H9 (cell line): ENCODE data around the gene EPAS1. TPM values are rescaled to one million over a fixed set of nuclear protein-coding genes. Genes with fewer than 3 reads are reported as not detected.

Experiments
- DNase-seq: peaks from one replicate; pipeline ENCODE4 v3.0.0-alpha.2; 2017
- H2AFZ ChIP-seq: one replicate; pipeline ENCODE4 v1.6.1; 2013; ENCODE audit warnings: mild to moderate bottlenecking, low read length, control low read depth, moderate library complexity
- H2AK5ac ChIP-seq: 2 replicates; pipeline ENCODE4 v1.6.1; 2013; ENCODE audit warnings: low read length, control low read depth, mixed read lengths; ENCODE audit not compliant: insufficient read length
- H2BK120ac ChIP-seq: one replicate; pipeline ENCODE4 v1.6.1; 2013; ENCODE audit warnings: low read depth, mild to moderate bottlenecking, low read length, control low read depth, inconsistent platforms; ENCODE audit not compliant: poor library complexity, severe bottlenecking
- H2BK12ac ChIP-seq: 2 replicates; pipeline ENCODE4 v1.6.1; 2013; ENCODE audit warnings: low read length, control low read depth, mixed read lengths, low read depth; ENCODE audit not compliant: insufficient read length
- H2BK15ac ChIP-seq: 2 replicates; pipeline ENCODE4 v1.6.1; 2013; ENCODE audit warnings: low read depth, low read length, control low read depth
- H2BK20ac ChIP-seq: one replicate; pipeline ENCODE4 v1.6.1; 2013; ENCODE audit warnings: low read depth, mild to moderate bottlenecking, low read length, control low read depth, inconsistent platforms; ENCODE audit not compliant: poor library complexity, severe bottlenecking
- H2BK5ac ChIP-seq: 2 replicates; pipeline ENCODE4 v1.6.1; 2013; ENCODE audit warnings: low read length, control low read depth, mixed read lengths; ENCODE audit not compliant: insufficient read length
- H3K14ac ChIP-seq: 2 replicates; pipeline ENCODE4 v1.6.1; 2013; ENCODE audit warnings: low read length, control low read depth; ENCODE audit not compliant: insufficient read depth
- H3K18ac ChIP-seq: 2 replicates; pipeline ENCODE4 v1.6.1; 2013; ENCODE audit warnings: low read depth, mild to moderate bottlenecking, mixed read lengths, low read length, control low read depth; ENCODE audit not compliant: insufficient read length
- H3K23ac ChIP-seq: 2 replicates; pipeline ENCODE4 v1.6.1; 2013; ENCODE audit warnings: low read length, control low read depth, mixed read lengths, low read depth; ENCODE audit not compliant: insufficient read length
- H3K23me2 ChIP-seq: 2 replicates; pipeline ENCODE4 v1.6.1; 2013; ENCODE audit warnings: low read depth, mild to moderate bottlenecking, mixed read lengths, low read length, control low read depth; ENCODE audit not compliant: insufficient read length, poor library complexity, severe bottlenecking
- H3K27ac ChIP-seq: 2 replicates; pipeline ENCODE4 v1.5.1; 2013; ENCODE audit warnings: low read length, control low read depth, mixed read lengths, low read depth; ENCODE audit not compliant: insufficient read length
- H3K27me3 ChIP-seq: 2 replicates; pipeline ENCODE4 v1.6.1; 2013; ENCODE audit warnings: low read length, control low read depth, inconsistent platforms; ENCODE audit not compliant: insufficient read depth
- H3K4ac ChIP-seq: 2 replicates; pipeline ENCODE4 v1.6.1; 2013; ENCODE audit warnings: low read depth, mild to moderate bottlenecking, control low read depth, inconsistent platforms, low read length, moderate library complexity
- H3K4me1 ChIP-seq: 2 replicates; pipeline ENCODE4 v1.6.1; 2013; ENCODE audit warnings: low read length, control low read depth, inconsistent platforms; ENCODE audit not compliant: insufficient read depth
- H3K4me2 ChIP-seq: 2 replicates; pipeline ENCODE4 v1.6.1; 2013; ENCODE audit warnings: low read length, control low read depth, mixed read lengths; ENCODE audit not compliant: insufficient read length, insufficient read depth
- H3K56ac ChIP-seq: 2 replicates; pipeline ENCODE4 v1.6.1; 2013; ENCODE audit warnings: low read depth, mild to moderate bottlenecking, mixed read lengths, low read length, control low read depth; ENCODE audit not compliant: insufficient read length
- H3K79me1 ChIP-seq: 2 replicates; pipeline ENCODE4 v1.6.1; 2013; ENCODE audit warnings: low read depth, mild to moderate bottlenecking, moderate library complexity, low read length, control low read depth, inconsistent platforms; ENCODE audit not compliant: insufficient read depth, poor library complexity, severe bottlenecking
- H3K79me2 ChIP-seq: 2 replicates; pipeline ENCODE4 v1.6.1; 2013; ENCODE audit warnings: low read length, control low read depth, inconsistent platforms; ENCODE audit not compliant: insufficient read depth
- H3K9ac ChIP-seq: 2 replicates; pipeline ENCODE4 v1.6.1; 2013; ENCODE audit warnings: low read length, control low read depth, mixed read lengths; ENCODE audit not compliant: insufficient read length; ENCODE audit errors: extremely low read depth
- H3K9me3 ChIP-seq: one replicate; pipeline ENCODE4 v1.6.1; 2013; ENCODE audit warnings: low read depth, low read length, inconsistent platforms; ENCODE audit not compliant: control insufficient read depth
- H3T11ph ChIP-seq: one replicate; pipeline ENCODE4 v1.6.1; 2013; ENCODE audit warnings: mild to moderate bottlenecking, low read length, control low read depth, inconsistent platforms
- H4K20me1 ChIP-seq: one replicate; pipeline ENCODE4 v1.6.1; 2013; ENCODE audit not compliant: control insufficient read depth, insufficient read length, insufficient read depth
- H4K5ac ChIP-seq: 2 replicates; pipeline ENCODE4 v1.6.1; 2013; ENCODE audit warnings: low read depth, mild to moderate bottlenecking, mixed read lengths, low read length, control low read depth; ENCODE audit not compliant: insufficient read length
- H4K8ac ChIP-seq: replicated peaks from 2 replicates; pipeline ENCODE4 v1.6.1; 2013; ENCODE audit warnings: low read length, control low read depth, mixed read lengths, low read depth; ENCODE audit not compliant: insufficient read length
- H4K91ac ChIP-seq: 2 replicates; pipeline ENCODE4 v1.6.1; 2013; ENCODE audit warnings: low read depth, mild to moderate bottlenecking, moderate library complexity, mixed read lengths, low read length, control low read depth; ENCODE audit not compliant: insufficient read length
- H3K27ac Mint-ChIP-seq, 3 experiments: 2 replicates in 2 of 3; 3 replicates in 1 of 3; pipeline ENCODE4 v1.8.0; 2020 to 2021; ENCODE audit warnings: mixed read lengths in 3 of 3, mild to moderate bottlenecking in 1 of 3, moderate library complexity in 1 of 3
- H3K27me3 Mint-ChIP-seq: 2 replicates; pipeline ENCODE4 v1.8.0; 2021; ENCODE audit warnings: low read depth, mild to moderate bottlenecking, moderate library complexity, mixed read lengths
- H3K36me3 Mint-ChIP-seq, 3 experiments: 2 replicates in 2 of 3; 3 replicates in 1 of 3; pipeline ENCODE4 v1.8.0; 2020 to 2021; ENCODE audit warnings: low read depth in 3 of 3, mixed read lengths in 3 of 3; ENCODE audit not compliant: insufficient read depth in 1 of 3
- H3K4me1 Mint-ChIP-seq, 2 experiments: 2 replicates each; pipeline ENCODE4 v1.8.0; 2020; ENCODE audit warnings: mixed read lengths in 2 of 2
- H3K4me3 Mint-ChIP-seq, 2 experiments: 2 replicates in 1 of 2; 3 replicates in 1 of 2; pipeline ENCODE4 v1.8.0; 2020 to 2021; ENCODE audit warnings: mild to moderate bottlenecking in 2 of 2, mixed read lengths in 2 of 2, moderate library complexity in 1 of 2
- H3K9me3 Mint-ChIP-seq, 2 experiments: 2 replicates in 1 of 2; 3 replicates in 1 of 2; pipeline ENCODE4 v1.8.0; 2020; ENCODE audit warnings: mild to moderate bottlenecking in 2 of 2, mixed read lengths in 2 of 2, moderate library complexity in 1 of 2
- WGBS: extraction: QIAGEN DNeasy Blood & Tissue Kit; methylation state at CpG from one replicate; pipeline ENCODE4 v1.1.7; 2013; ENCODE audit warnings: missing lambda C conversion rate, low lambda C conversion rate, mixed read lengths; ENCODE audit not compliant: insufficient read length; ENCODE audit errors: extremely low coverage; 5-methylcytosine and 5-hydroxymethylcytosine counted together
- total RNA-seq: library from RNA; stranded (reverse); gene quantifications from 2 replicates; pipeline ENCODE4 v1.2.1, GENCODE V29; 2021
- TF ChIP-seq, protein P1 (sequence below): fragments of 200-600 bp; sonication (generic); conservative IDR thresholded peaks from 3 replicates; pipeline ENCODE4 v1.8.0; 2021; ENCODE audit warnings: antibody characterized with exemption, mild to moderate bottlenecking

EPAS1 gene
- total RNA-seq, 1 experiment from 2014 or later: 1.1 TPM

DNA sequence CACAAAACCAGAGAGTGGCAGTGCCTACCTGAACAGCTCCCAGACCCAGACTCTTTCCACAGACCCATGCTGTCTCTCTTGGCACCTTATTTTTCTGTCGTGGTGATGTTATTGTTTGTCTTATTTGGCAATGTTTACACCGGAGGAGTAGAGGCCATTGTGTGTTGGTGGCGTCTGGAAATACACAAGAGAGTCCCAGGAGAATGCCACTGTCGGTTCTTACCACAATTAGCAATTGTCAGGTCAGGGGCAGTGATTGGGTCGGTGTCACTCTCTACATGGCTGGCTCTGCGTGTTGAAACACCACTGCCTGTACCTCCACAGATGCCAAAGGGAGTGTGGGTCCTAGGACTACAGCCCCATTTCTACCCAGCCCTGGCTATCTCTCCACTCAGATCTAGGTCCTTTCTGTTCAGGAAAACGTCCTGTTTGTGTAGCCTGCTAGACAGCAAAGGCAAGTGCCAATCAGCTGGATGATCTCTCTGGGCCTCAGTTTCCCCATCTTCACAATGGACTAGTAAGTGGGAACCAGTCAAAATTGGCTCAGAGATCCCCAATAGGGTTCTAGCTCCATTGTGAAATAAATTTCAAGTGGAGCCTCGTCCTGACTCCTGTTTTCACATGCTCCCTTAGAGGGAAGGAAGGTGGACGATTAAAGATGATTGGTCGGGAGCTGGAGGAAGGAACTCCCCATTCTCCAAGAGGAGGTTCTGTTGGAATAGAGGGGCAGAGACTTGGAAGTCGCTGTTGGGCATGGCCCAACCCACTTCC is 17.0 kb downstream of the EPAS1 start:
- Mint-ChIP-seq H3K27ac (no peak overlapping the region; a peak in 1 of 7 replicates), H3K27me3 (peaks cover 8% of the 10 kb centered on the region), H3K4me3 (no peak overlapping the region), H3K4me1 (no peaks in the 10 kb centered on the region), H3K9me3 (no peaks in the 10 kb centered on the region), H3K36me3 (no peaks in the 10 kb centered on the region)
- Histone ChIP-seq H3K79me2 (no peaks in the 10 kb centered on the region), H3K14ac (0 out of 2 replicates have a peak overlapping the region, but pooled peaks have one; percentile 9), H2AK5ac (no peak overlapping the region), H3K56ac (no peak overlapping the region), H4K5ac (no peak overlapping the region), H3K79me1 (no peaks in the 10 kb centered on the region), H3K4me2 (no peak overlapping the region), H3K23me2 (no peaks in the 10 kb centered on the region), H4K20me1 (no peaks in the 10 kb centered on the region), H4K91ac (no peak overlapping the region), H3T11ph (no peak overlapping the region), H4K8ac (no peak overlapping the region), H2BK20ac (no peak overlapping the region), H3K23ac (no peak overlapping the region), H2BK12ac (no peak overlapping the region), H3K4ac (no peak overlapping the region), H2AFZ (no peak overlapping the region), H3K27me3 (no peaks in the 10 kb centered on the region), H3K9ac (no peak overlapping the region), H3K4me1 (no peaks in the 10 kb centered on the region), H2BK15ac (no peak overlapping the region), H3K9me3 (no peaks in the 10 kb centered on the region), H3K27ac (no peak overlapping the region), H2BK5ac (no peak overlapping the region), H2BK120ac (no peak overlapping the region), H3K18ac (no peak overlapping the region)
- no peak for DNase-seq
- no CpG with 5 or more reads among the region's 11 CpGs for WGBS
- TF ChIP-seq, protein P1, sequence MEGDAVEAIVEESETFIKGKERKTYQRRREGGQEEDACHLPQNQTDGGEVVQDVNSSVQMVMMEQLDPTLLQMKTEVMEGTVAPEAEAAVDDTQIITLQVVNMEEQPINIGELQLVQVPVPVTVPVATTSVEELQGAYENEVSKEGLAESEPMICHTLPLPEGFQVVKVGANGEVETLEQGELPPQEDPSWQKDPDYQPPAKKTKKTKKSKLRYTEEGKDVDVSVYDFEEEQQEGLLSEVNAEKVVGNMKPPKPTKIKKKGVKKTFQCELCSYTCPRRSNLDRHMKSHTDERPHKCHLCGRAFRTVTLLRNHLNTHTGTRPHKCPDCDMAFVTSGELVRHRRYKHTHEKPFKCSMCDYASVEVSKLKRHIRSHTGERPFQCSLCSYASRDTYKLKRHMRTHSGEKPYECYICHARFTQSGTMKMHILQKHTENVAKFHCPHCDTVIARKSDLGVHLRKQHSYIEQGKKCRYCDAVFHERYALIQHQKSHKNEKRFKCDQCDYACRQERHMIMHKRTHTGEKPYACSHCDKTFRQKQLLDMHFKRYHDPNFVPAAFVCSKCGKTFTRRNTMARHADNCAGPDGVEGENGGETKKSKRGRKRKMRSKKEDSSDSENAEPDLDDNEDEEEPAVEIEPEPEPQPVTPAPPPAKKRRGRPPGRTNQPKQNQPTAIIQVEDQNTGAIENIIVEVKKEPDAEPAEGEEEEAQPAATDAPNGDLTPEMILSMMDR: no peak
